Activated CD4-positive, alpha-beta T cell treated with anti-CD3 and anti-CD28 coated beads, Interleukin-2, amount 10 ng/mL, durations not matched to agents 7 days and 5 days (primary cell): ENCODE results near the gene WNT3A. TPM values are rescaled to one million over a fixed set of nuclear protein-coding genes. Genes with fewer than 3 reads are reported as not detected.
"Not testable (repeated sequence)": the region's sequence is repeated elsewhere in the genome, so short reads cannot be mapped to it uniquely, and the experiment has no call there.

Source experiments
- CTCF ChIA-PET: fragments of 350-600 bp; sonication (Branson Sonifier 250); formaldehyde crosslinking; loops from one replicate; lab custom pipeline; 2021; ENCODE audit warnings: antibody characterized with exemption; lab: Charles Lee
- POLR2A ChIA-PET: fragments of 350-600 bp; sonication (Branson Sonifier 250); formaldehyde crosslinking; loops from one replicate; lab custom pipeline; 2021; ENCODE audit warnings: antibody characterized with exemption; lab: Charles Lee
- DNase-seq: peaks from one replicate; pipeline ENCODE4 v3.0.0-alpha.2; 2020
- H3K27ac Mint-ChIP-seq: one replicate; pipeline ENCODE4 v1.8.0; 2021; ENCODE audit warnings: mild to moderate bottlenecking, moderate library complexity, mixed read lengths
- H3K27me3 Mint-ChIP-seq: one replicate; pipeline ENCODE4 v1.8.0; 2021; ENCODE audit warnings: mixed read lengths
- H3K36me3 Mint-ChIP-seq: one replicate; pipeline ENCODE4 v1.8.0; 2021; ENCODE audit warnings: low read depth, mixed read lengths
- H3K4me1 Mint-ChIP-seq: one replicate; pipeline ENCODE4 v1.8.0; 2021; ENCODE audit warnings: mixed read lengths
- H3K4me3 Mint-ChIP-seq: one replicate; pipeline ENCODE4 v1.8.0; 2021; ENCODE audit warnings: mild to moderate bottlenecking, moderate library complexity, mixed read lengths
- H3K9me3 Mint-ChIP-seq: one replicate; pipeline ENCODE4 v1.8.0; 2021; ENCODE audit warnings: mixed read lengths
- total RNA-seq, 2 experiments: library from RNA; stranded (reverse); gene quantifications; one replicate each; pipeline ENCODE4 v1.2.3, GENCODE V29; 2021

Gene WNT3A, protein sequence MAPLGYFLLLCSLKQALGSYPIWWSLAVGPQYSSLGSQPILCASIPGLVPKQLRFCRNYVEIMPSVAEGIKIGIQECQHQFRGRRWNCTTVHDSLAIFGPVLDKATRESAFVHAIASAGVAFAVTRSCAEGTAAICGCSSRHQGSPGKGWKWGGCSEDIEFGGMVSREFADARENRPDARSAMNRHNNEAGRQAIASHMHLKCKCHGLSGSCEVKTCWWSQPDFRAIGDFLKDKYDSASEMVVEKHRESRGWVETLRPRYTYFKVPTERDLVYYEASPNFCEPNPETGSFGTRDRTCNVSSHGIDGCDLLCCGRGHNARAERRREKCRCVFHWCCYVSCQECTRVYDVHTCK
- total RNA-seq = not detected

DNA sequence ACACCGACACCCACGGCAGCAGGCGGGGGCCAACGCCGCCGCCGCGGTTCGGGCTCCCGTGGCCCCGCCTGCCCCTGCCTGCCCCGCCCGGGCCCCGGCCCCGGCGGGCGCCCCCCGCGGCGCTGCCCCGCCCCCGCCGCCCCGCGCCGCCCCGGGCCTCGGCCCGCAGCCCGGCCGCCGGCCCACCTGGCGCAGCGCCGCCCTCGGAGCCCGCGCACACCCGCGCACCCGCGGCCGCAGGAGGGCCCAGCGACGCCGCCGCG is at the start of gene WNT3A:
WNT3A (plus strand) TSS at position 213 of the 263 bp plus-strand sequence. CDS start 131 bp downstream, outside the sequence.
- Mint-ChIP-seq H3K36me3 (no peaks in the 10 kb centered on the region), H3K27me3 (peaks cover 70% of the 10 kb centered on the region), H3K4me1 (peaks cover 17% of the 10 kb centered on the region), H3K4me3 (no peak within 1 kb of the TSS), H3K27ac (no peak within 1 kb of the TSS), H3K9me3 (no peaks in the 10 kb centered on the region)
- POLR2A ChIA-PET = no interaction called here
- no peak for DNase-seq
- CTCF ChIA-PET = interaction anchor here (0.5 kb wide), 1 partner anchor 180 kb away, joined by 3 read pairs; no protein-coding TSS in a partner anchor

DNA sequence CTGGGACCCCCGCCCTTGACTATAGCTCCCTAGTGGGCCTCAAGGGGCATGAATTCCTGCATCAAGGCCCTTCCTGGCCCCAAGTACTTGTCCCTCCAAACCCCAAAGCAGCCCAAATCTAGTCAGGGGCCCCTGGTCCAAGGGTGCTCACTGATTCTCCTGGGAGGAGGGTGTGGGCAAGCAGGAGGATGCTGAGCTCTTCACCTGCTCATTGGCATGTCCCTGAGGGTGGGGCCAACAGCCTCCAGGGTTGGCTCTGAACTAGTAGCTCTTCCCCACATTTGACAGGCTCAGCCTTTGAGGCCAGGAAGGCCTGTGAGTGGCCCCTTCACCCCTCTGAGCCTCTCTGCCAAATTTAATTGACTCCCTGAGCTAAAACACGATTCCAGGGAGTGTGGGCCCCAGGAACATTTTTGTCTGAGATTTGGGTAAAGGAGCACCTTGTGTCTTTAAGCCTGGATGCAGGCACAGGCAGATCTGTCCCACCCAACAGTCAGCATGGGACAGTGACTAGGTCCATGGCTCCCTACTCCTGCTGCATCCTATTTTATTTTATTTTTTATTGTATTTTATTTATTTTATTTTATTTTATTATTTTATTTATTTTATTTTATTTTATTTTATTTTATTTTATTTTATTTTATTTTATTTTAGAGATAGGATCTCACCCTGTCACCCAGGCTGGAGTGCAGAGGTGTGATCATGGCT is 48.0 kb upstream of the WNT3A start:
- CTCF ChIA-PET = interaction anchor here (1.1 kb wide), 1 partner anchor 41 kb away, joined by 4 read pairs; no protein-coding TSS in a partner anchor
- H3K4me1 Mint-ChIP-seq = peaks cover 14% of the 10 kb centered on the region
- no peaks in the 10 kb centered on the region for H3K9me3 Mint-ChIP-seq
- no peaks in the 10 kb centered on the region for H3K36me3 Mint-ChIP-seq
- no peak for DNase-seq
- H3K27me3 Mint-ChIP-seq = peaks cover 50% of the 10 kb centered on the region
- POLR2A ChIA-PET = no interaction called here
- H3K27ac Mint-ChIP-seq = no peak overlapping the region
- no peak overlapping the region for H3K4me3 Mint-ChIP-seq

DNA sequence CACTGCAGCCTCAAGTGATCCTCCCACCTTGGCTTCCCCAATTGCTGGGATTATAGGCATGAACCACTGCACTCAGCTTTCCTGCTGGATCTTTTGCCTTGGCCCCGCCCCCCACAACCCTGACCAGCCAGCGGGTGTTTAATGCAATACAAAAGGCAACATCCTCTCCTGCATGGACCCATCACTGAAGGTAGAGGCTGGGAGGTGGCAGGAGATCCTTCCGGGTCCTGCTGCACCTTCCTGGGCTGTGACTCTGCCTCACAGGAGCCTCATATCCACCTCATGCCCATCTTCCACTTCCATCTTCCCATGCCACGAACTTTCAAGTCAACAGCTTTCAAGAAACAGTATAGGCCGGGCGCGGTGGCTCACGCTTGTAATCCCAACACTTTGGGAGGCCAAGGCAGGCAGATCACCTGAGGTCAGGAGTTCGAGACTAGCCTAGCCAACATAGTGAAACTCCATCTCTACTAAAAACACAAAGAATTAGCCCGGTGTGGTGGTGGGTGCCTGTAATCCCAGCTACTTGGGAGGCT is 47.4 kb upstream of the WNT3A start:
- Mint-ChIP-seq H3K27me3 (peaks cover 48% of the 10 kb centered on the region), H3K36me3 (no peaks in the 10 kb centered on the region), H3K27ac (no peak overlapping the region), H3K4me1 (peaks cover 13% of the 10 kb centered on the region), H3K4me3 (no peak overlapping the region), H3K9me3 (no peaks in the 10 kb centered on the region)
- ChIA-PET POLR2A (no interaction called here), CTCF (no interaction called here)
- DNase-seq = peak; percentile 1

DNA sequence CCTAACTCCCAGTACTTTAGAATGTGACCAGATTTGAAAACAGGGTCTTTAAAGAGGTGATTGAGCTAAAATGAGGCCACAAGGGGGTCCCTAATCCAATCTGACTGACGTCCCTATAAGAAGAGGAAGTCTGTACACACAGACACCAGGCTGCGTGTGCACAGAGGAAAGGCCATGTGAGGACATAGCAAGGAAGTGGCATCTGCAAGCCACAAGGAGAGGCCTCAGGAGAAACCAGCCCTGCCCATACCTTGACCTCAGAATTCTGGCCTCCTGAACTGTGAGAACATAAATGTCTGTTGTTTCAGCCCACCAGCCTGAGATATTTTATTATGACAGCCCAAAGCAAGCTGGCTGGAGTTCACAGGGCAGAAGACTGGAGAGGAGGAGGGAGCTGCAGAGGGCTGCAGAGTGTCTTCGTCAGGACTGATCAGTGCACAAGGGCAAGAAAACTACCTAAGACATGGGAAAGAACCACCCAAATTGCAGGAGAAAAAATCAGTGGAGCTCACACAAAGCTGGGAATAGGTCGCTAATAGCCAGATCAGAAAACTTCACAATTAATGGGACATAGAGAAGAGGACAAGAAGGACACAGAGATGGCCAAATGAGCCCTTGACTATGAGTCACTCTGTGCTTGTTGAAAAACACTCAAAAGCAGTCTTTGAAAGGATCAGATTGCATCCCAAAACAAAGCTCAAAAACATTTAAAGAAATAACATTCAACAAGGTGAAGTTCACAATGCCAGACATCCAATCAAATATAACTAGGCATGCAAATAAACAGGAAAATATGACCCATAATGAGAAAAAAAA is 44.9 kb upstream of the WNT3A start:
- Mint-ChIP-seq H3K36me3 (no peaks in the 10 kb centered on the region), H3K9me3 (no peaks in the 10 kb centered on the region), H3K27me3 (peaks cover 27% of the 10 kb centered on the region), H3K4me1 (peaks cover 13% of the 10 kb centered on the region), H3K27ac (no peak overlapping the region), H3K4me3 (no peak overlapping the region)
- peak; percentile 4 for DNase-seq
- CTCF ChIA-PET = interaction anchor here (1.6 kb wide), 1 partner anchor 10 kb away, joined by 3 read pairs; no protein-coding TSS in a partner anchor
- POLR2A ChIA-PET = no interaction called here

DNA sequence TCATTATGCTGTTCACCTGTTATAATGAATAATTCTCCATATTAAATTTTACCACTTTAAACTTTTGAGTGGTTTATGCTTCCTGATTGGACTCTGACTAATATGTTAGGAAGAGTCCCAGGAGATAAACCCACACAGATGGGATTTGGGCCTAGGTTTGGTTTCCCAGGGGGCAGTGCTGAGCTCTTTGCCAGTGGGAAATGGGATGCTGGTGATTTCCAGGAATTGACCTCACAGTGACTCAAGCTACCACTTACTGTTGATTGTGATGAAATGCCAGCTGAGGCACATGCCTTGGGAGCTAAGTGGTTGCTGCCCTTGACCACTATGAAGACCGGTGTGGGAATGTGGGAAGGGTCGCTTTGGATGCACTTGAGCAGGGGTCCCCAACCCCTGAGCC is 40.1 kb upstream of the WNT3A start:
- H3K36me3 Mint-ChIP-seq, POLR2A ChIA-PET, H3K9me3 Mint-ChIP-seq, H3K27ac Mint-ChIP-seq, DNase-seq, H3K4me3 Mint-ChIP-seq, CTCF ChIA-PET, H3K4me1 Mint-ChIP-seq: not testable (repeated sequence)
- H3K27me3 Mint-ChIP-seq = peaks cover 15% of the 10 kb centered on the region

DNA sequence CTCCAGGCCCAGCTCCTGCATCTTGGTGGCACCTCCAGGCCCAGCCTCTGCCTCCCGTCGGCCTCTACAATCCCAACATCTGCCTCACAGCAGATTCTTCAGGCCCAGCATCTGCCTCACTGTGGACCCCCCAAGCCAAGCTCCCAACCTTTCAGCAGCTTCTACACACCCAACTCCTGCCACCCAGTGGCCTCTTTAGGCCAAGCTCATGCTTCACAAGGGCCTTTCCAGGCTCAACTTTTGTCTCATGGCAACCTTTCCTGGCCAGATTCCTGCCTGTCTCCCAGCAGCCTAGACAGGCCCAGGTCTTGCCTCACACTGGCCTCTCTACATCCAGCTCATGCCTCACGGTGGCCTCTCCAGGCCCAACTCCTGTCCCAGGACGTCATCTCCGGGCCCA is 39.0 kb upstream of the WNT3A start:
- H3K4me1 Mint-ChIP-seq, DNase-seq, H3K36me3 Mint-ChIP-seq, CTCF ChIA-PET, H3K9me3 Mint-ChIP-seq, H3K4me3 Mint-ChIP-seq, POLR2A ChIA-PET, H3K27me3 Mint-ChIP-seq, H3K27ac Mint-ChIP-seq: not testable (repeated sequence)

DNA sequence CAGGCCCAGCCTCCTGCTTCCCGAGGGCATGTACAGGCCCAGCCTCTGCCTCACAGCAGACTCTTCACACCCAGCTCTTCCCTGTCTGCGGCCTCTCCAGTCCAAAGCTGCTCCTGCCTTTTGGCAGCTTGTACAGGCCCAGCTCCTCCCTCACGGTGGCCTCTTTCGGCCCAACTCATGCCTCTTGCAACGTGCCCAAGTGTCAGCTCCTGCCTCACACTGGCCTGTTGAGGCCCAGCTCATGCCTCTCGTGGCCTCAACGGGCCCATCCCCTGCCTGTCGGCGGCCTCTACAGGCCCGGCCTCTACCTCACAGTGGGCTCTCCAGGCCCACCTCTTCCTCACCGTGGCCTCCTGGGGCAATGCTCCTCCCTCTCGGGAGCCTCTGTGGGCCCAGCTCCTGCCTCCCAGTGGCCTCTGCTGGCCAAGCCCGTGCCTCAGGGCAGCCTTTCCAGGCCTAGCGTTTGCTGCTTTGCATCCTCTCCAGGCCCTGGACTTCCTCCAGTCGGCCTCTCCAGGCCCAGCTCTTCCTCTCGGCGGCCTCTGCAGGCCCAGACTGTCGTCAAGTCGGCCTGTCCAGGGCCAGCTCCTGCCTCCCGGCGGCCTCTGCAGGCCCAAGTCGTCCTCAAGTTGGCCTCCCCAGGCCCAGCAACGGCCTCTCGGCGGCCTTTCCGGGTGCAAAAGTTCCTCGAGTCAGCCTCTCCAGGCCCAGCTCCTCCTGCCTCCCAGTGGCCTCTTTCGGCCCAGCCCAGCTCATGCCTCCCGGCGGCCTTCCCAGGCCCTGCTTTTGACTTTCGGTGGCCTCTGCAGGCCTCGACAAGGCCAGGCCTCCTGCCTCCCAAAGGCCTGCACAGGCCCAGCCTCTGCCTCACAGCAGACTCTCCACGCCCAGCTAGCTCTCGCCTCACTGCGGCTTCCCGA is 36.5 kb upstream of the WNT3A start:
- POLR2A ChIA-PET, H3K4me1 Mint-ChIP-seq, H3K4me3 Mint-ChIP-seq, CTCF ChIA-PET, H3K27me3 Mint-ChIP-seq, DNase-seq, H3K27ac Mint-ChIP-seq, H3K9me3 Mint-ChIP-seq, H3K36me3 Mint-ChIP-seq: not testable (repeated sequence)

DNA sequence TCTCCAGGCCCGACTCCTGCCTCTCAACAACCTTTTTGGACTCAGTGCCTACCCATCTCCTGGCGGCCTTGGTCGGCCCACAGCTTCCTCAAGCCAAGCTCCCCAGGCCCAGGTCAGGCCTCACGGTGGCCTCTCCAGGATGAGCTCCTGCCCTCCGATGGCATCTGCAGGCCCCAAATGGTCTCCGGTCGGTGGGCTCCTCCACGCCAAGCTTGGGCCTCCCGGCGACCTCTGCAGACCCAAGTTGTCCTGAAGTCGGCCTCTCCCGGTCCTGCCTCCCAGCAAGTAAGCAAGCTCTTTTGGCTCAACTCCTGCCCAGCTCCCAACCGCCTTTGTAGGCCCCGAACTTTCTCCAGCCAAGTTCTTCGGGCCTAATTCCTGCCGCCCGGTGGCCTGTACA is 35.6 kb upstream of the WNT3A start:
- H3K27me3 Mint-ChIP-seq, H3K36me3 Mint-ChIP-seq, H3K27ac Mint-ChIP-seq, CTCF ChIA-PET, H3K4me1 Mint-ChIP-seq, DNase-seq, POLR2A ChIA-PET, H3K4me3 Mint-ChIP-seq, H3K9me3 Mint-ChIP-seq: not testable (repeated sequence)

DNA sequence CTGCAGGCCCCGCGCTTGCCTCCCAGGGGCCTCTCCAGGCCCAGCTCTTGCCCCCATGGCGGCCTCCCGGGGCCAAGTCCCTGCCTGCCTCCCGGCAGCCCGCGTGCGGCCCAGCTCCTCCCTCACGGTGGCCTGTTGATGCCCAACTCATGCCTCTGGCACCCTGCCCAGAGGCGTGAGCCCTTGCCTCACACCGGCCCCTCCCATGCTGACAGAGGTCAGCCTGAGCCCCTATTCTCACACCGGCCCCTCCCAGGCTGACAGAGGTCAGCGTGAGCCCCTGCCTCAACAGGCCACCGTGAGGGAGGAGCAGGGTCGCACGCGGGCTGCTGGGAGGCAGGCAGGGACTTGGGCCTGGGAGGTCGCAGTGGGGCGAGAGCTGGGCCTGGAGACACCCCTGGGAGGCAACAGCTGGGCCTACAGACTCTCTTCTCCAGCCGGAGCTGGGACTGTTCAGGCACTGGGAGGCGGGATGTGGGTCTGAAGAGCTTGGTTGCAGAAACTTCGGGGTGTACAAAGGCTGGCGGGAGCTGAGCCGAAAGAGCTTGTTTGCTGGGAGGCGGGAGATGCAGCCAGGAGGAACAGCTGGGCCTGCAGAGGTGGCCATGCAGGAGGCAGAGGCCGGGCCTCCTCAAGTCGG is 35.0 kb upstream of the WNT3A start:
- POLR2A ChIA-PET, CTCF ChIA-PET, DNase-seq, H3K4me3 Mint-ChIP-seq, H3K27me3 Mint-ChIP-seq, H3K9me3 Mint-ChIP-seq, H3K27ac Mint-ChIP-seq, H3K4me1 Mint-ChIP-seq, H3K36me3 Mint-ChIP-seq: not testable (repeated sequence)

DNA sequence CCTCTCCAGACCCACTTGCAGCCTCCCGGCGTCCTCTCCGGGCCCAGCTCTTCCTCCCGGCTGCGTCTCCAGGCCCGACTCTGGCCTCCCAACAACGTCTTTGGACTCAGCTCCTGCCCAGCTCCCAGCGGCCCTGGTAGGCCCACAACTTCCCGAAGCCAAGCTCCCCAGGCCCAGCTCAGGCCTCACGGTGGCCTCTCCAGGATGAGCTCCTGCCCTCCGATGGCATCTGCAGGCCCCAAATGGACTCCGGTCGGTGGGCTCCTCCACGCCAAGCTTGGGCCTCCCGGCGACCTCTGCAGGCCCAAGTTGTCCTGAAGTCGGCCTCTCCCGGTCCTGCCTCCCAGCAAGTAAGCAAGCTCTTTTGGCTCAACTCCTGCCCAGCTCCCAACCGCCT is 34.5 kb upstream of the WNT3A start:
- H3K4me3 Mint-ChIP-seq, H3K4me1 Mint-ChIP-seq, DNase-seq, H3K27ac Mint-ChIP-seq, H3K36me3 Mint-ChIP-seq, CTCF ChIA-PET, H3K27me3 Mint-ChIP-seq, H3K9me3 Mint-ChIP-seq, POLR2A ChIA-PET: not testable (repeated sequence)

DNA sequence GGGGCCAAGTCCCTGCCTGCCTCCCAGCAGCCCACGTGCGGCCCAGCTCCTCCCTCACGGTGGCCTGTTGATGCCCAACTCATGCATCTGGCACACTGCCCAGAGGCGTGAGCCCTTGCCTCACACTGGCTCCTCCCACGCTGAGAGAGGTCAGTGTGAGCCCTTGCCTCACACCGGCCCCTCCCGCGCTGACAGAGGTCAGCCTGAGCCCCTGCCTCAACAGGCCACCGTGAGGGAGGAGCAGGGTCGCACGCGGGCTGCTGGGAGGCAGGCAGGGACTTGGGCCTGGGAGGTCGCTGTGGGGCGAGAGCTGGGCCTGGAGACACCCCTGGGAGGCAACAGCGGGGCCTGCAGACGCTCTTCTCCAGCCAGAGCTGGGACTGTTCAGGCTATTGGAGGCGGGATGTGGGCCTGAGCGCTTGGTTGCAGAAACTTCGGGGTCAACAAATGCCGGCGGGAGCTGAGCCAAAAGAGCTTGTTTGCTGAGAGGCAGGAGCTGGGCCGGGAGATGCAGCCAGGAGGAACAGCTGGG is 33.9 kb upstream of the WNT3A start:
- H3K27ac Mint-ChIP-seq, POLR2A ChIA-PET, H3K36me3 Mint-ChIP-seq, DNase-seq, H3K4me1 Mint-ChIP-seq, H3K9me3 Mint-ChIP-seq, H3K4me3 Mint-ChIP-seq, H3K27me3 Mint-ChIP-seq: not testable (repeated sequence)
- CTCF ChIA-PET = interaction anchor here (0.6 kb wide), 1 partner anchor 519 kb away, joined by 3 read pairs; no protein-coding TSS in a partner anchor
